Esophagus squamous epithelium (tissue), 5 donors: ENCODE results near the gene FAM20C. TPM values are rescaled to one million over a fixed set of nuclear protein-coding genes. Genes with fewer than 3 reads are reported as not detected.

Source experiments
- DNase-seq: peaks from one replicate; lab custom pipeline; 2025; lab: John Stamatoyannopoulos, UW
- H3K27ac ChIP-seq, 4 donors: fragments of 200-600 bp; sonication (generic); one replicate each; pipeline ENCODE4 v1.5.1; 2016 to 2019; ENCODE audit warnings: mild to moderate bottlenecking in 1 of 4
- H3K27me3 ChIP-seq, 4 donors: fragments of 200-600 bp; sonication (generic); 1 replicate in 3 of 4; 2 replicates in 1 of 4; pipeline versions ENCODE4 v1.5.1 to v1.6.0; 2017 to 2021; ENCODE audit warnings: antibody characterized with exemption in 1 of 4
- H3K36me3 ChIP-seq, 3 donors: fragments of 200-600 bp; sonication (generic); one replicate each; pipeline ENCODE4 v1.5.1; 2016 to 2019
- H3K4me1 ChIP-seq, 3 donors: fragments of 200-600 bp; sonication (generic); one replicate each; pipeline ENCODE4 v1.5.1; 2017 to 2019
- H3K4me3 ChIP-seq, 4 donors: fragments of 200-600 bp; sonication (generic); 1 replicate in 3 of 4; 2 replicates in 1 of 4; pipeline ENCODE4 v1.5.1; 2016 to 2019; ENCODE audit warnings: mild to moderate bottlenecking in 2 of 4, moderate library complexity in 1 of 4
- H3K9me3 ChIP-seq, 3 donors: fragments of 200-600 bp; sonication (generic); one replicate each; pipeline ENCODE4 v1.5.1; 2016 to 2019
- CTCF ChIP-seq, 6 experiments: fragments of 450-650 bp in 4 of 6; fragments of 200-600 bp in 2 of 6; sonication (generic) in 2 of 6; IDR thresholded peaks; one replicate each; pipeline ENCODE4 v1.5.1; 2016 to 2019; ENCODE audit warnings: antibody characterized with exemption in 6 of 6, mild to moderate bottlenecking in 4 of 6, moderate library complexity in 4 of 6
- POLR2A ChIP-seq, 4 donors: fragments of 450-650 bp; IDR thresholded peaks; one replicate each; pipeline ENCODE4 v1.6.1; 2017; ENCODE audit warnings: antibody characterized with exemption in 4 of 4, mild to moderate bottlenecking in 4 of 4, moderate library complexity in 3 of 4
- WGBS, 2 donors: methylation state at CpG; one replicate each; pipeline ENCODE4 v1.1.5; 2018; 5-methylcytosine and 5-hydroxymethylcytosine counted together
- intact Hi-C: fragments of 100-400 bp; cut with DNase I; formaldehyde crosslinking; loops from one replicate; pipeline ENCODE4 v1.15.0; 2022
- total RNA-seq, 4 donors: library from RNA; depleted of rRNA; stranded (reverse); fragments of >200 nt; gene quantifications; one replicate each; pipeline ENCODE4 v1.1.0, GENCODE V29; 2016
- donor health status: DM: yes; HTN: yes; CAD: no.

FAM20C gene
- total RNA-seq, 4 donors from 2014 or later, result 8.5 to 16.0 (median 13.7) TPM

GRCh38 chr7:170551-171363, 21.6 kb upstream of the FAM20C start:
- H3K4me1 ChIP-seq, result peaks cover 3 to 15% (median 6%) of the 10 kb centered on the region in 3 donors
- DNase-seq, result no peak
- intact Hi-C loops, result no loop called here

GRCh38 chr7:171364-171904, 20.9 kb upstream of the FAM20C start:
- H3K9me3 ChIP-seq, result no peaks in the 10 kb centered on the region
- no peak overlapping the region for H3K27ac ChIP-seq
- TF ChIP-seq CTCF (IDR thresholded peaks at IDR 0.05) (no peak), POLR2A (IDR thresholded peaks at IDR 0.05) (no peak)
- intact Hi-C loops, result no loop called here
- H3K36me3 ChIP-seq, result no peaks in the 10 kb centered on the region
- H3K4me1 ChIP-seq, result peaks cover 3 to 15% (median 6%) of the 10 kb centered on the region in 3 donors
- DNase-seq, result no peak
- H3K4me3 ChIP-seq, result no peak overlapping the region
- 76 to 88% methylated on average over 4 to 13 of the region's 27 CpGs for WGBS, 2 donors
- H3K27me3 ChIP-seq, result peaks cover 0 to 37% (median 0%) of the 10 kb centered on the region in 4 donors

More at GRCh38 chr7:170551-171363, 21.6 kb upstream of the FAM20C start:
- Histone ChIP-seq H3K27ac (no peak overlapping the region), H3K9me3 (no peaks in the 10 kb centered on the region), H3K27me3 (peaks cover 0 to 41% (median 0%) of the 10 kb centered on the region in 4 donors), H3K36me3 (no peaks in the 10 kb centered on the region), H3K4me3 (no peak overlapping the region)
- WGBS, 2 donors, result 83 to 89% methylated on average over 6 to 22 of the region's 31 CpGs
- TF ChIP-seq POLR2A (IDR thresholded peaks at IDR 0.05) (no peak), CTCF (IDR thresholded peaks at IDR 0.05) (no peak)

GRCh38 chr7:171912-172515, 20.4 kb upstream of the FAM20C start:
- Histone ChIP-seq H3K36me3 (no peaks in the 10 kb centered on the region), H3K27ac (no peak overlapping the region), H3K9me3 (no peaks in the 10 kb centered on the region), H3K4me3 (no peak overlapping the region), H3K4me1 (peaks cover 3 to 15% (median 6%) of the 10 kb centered on the region in 3 donors), H3K27me3 (peaks cover 0 to 33% (median 0%) of the 10 kb centered on the region in 4 donors)
- no peak for DNase-seq
- TF ChIP-seq CTCF (IDR thresholded peaks at IDR 0.05), result no peak
- no peak for TF ChIP-seq POLR2A (IDR thresholded peaks at IDR 0.05)
- WGBS, 2 donors, result 95 to 100% methylated on average over 2 to 4 of the region's 16 CpGs
- intact Hi-C loops, result no loop called here

- TF ChIP-seq CTCF (IDR thresholded peaks at IDR 0.05) (no peak), POLR2A (IDR thresholded peaks at IDR 0.05) (no peak)
- peaks cover 0 to 27% (median 0%) of the 10 kb centered on the region in 4 donors for H3K27me3 ChIP-seq
- no peak overlapping the region for H3K27ac ChIP-seq
- peaks cover 3 to 15% (median 6%) of the 10 kb centered on the region in 3 donors for H3K4me1 ChIP-seq
- intact Hi-C loops, result no loop called here
- 81 to 85% methylated on average over 13 to 15 of the region's 29 CpGs for WGBS, 2 donors
- no peaks in the 10 kb centered on the region for H3K9me3 ChIP-seq
- H3K36me3 ChIP-seq, result no peaks in the 10 kb centered on the region
- no peak overlapping the region for H3K4me3 ChIP-seq
- DNase-seq, result no peak
Measured at GRCh38 chr7:173209-173918, 19.0 kb upstream of the FAM20C start.
